ENCODE data around the gene SRM. TPM values are rescaled to one million over a fixed set of nuclear protein-coding genes. Genes with fewer than 3 reads are reported as not detected.
"Not testable (repeated sequence)": the region's sequence is repeated elsewhere in the genome, so short reads cannot be mapped to it uniquely, and the experiment has no call there.

Gene SRM
- polyA plus RNA-seq, 3 donors: 23.2 to 43.2 (median 37.6) TPM

DNA sequence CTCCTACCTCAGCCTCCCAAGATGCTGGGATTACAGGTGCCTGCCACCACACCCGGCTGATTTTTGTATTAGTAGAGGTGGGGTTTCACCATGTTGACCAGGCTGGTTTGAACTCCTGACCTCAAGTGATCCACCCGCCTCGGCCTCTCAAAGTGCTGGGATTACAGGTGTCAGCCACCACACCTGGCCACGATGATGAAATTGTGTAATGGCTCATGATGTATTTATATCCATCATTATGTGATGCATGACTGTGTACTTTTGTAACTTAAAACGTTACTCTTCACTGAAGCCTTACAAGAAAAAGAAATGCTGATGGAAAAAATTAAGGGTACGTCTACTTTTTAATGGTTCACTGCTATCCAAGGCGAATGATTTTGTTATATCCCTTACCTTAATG, 39.8 kb downstream of the SRM start:
- Histone ChIP-seq H3K79me2 (ENCODE audit: insufficient read depth, low read length) (peaks cover 45% of the 10 kb centered on the region), H3K4me1 (ENCODE audit: control insufficient read depth in 1 of 2, insufficient read depth in 2 of 2, low read length in 2 of 2) (no peaks in the 10 kb centered on the region), H3K27ac (ENCODE audit: low read depth in 1 of 2, low read length in 2 of 2) (no peak overlapping the region), H3K4me3 (replicated peaks in 1 of 3; ENCODE audit: low read depth in 2 of 3, low read length in 3 of 3) (no peak overlapping the region), H3K9me3 (replicated peaks in 1 of 2; ENCODE audit: control insufficient read depth in 1 of 2, insufficient read depth in 1 of 2, low read length in 2 of 2) (no peaks in the 10 kb centered on the region), H3K9ac (ENCODE audit: insufficient read depth, low read length, poor library complexity, severe bottlenecking) (no peak overlapping the region), H2AFZ (ENCODE audit: insufficient read depth, low read depth, low read length, poor library complexity, severe bottlenecking) (no peak overlapping the region), H3K27me3 (ENCODE audit: control insufficient read depth in 2 of 2, insufficient read depth in 2 of 2, low read length in 2 of 2) (no peaks in the 10 kb centered on the region), H3K4me2 (replicated peaks; ENCODE audit: extremely low read depth, low read length, poor library complexity, severe bottlenecking) (no peak overlapping the region), H4K20me1 (ENCODE audit: insufficient read depth, low read length) (peaks cover 92% of the 10 kb centered on the region), H3K36me3 (replicated peaks in 1 of 2; ENCODE audit: control insufficient read depth in 1 of 2, insufficient read depth in 2 of 2, low read length in 2 of 2) (peaks cover 89 to 97% of the 10 kb centered on the region in 2 donors)
- Mint-ChIP-seq H3K4me1 (no peaks in the 10 kb centered on the region), H3K27ac (peak overlapping the region in 1 of 7 donors; percentile 53), H3K27me3 (ENCODE audit: low read depth in 3 of 3) (peaks cover 0 to 5% (median 0%) of the 10 kb centered on the region in 3 donors), H3K9me3 (no peaks in the 10 kb centered on the region), H3K36me3 (peaks cover 79 to 98% of the 10 kb centered on the region in 2 donors), H3K4me3 (no peak overlapping the region)
- WGBS (ENCODE audit: insufficient coverage): 100% methylated on average over 2 of the region's 7 CpGs
- DNase-seq: no peak
- TF ChIP-seq CTCF (IDR thresholded peaks at IDR 0.05): no peak
- intact Hi-C loops (cut with micrococcal nuclease): loop anchor here in 1 of 2 donors (5.0 to 10.0 kb wide), 2 partner anchors 77 to 245 kb away; partner anchors contain the start of genes EXOSC10 and MTOR

- not testable (repeated sequence) for H3K4me1 Mint-ChIP-seq
These were observed 40.5 kb downstream of the SRM start for GRCh38 chr1:11019358-11019757.

More at GRCh38 chr1:11019358-11019757, 40.5 kb downstream of the SRM start:
- intact Hi-C loops (cut with micrococcal nuclease): loop anchor here in 1 of 2 donors (5.0 to 10.0 kb wide), 2 partner anchors 78 to 245 kb away; partner anchors contain the start of genes EXOSC10 and MTOR
- not testable (repeated sequence) for H3K4me3 Mint-ChIP-seq; H3K4me1 ChIP-seq (ENCODE audit: control insufficient read depth in 1 of 2, insufficient read depth in 2 of 2, low read length in 2 of 2); H3K27ac ChIP-seq (ENCODE audit: low read depth in 1 of 2, low read length in 2 of 2); H3K9me3 Mint-ChIP-seq; H3K9ac ChIP-seq (ENCODE audit: insufficient read depth, low read length, poor library complexity, severe bottlenecking); H2AFZ ChIP-seq (ENCODE audit: insufficient read depth, low read depth, low read length, poor library complexity, severe bottlenecking); DNase-seq; H3K4me3 ChIP-seq (replicated peaks in 1 of 3; ENCODE audit: low read depth in 2 of 3, low read length in 3 of 3); H3K27me3 Mint-ChIP-seq (ENCODE audit: low read depth in 3 of 3); H3K4me2 ChIP-seq (replicated peaks; ENCODE audit: extremely low read depth, low read length, poor library complexity, severe bottlenecking); H3K9me3 ChIP-seq (replicated peaks in 1 of 2; ENCODE audit: control insufficient read depth in 1 of 2, insufficient read depth in 1 of 2, low read length in 2 of 2); H3K27me3 ChIP-seq (ENCODE audit: control insufficient read depth in 2 of 2, insufficient read depth in 2 of 2, low read length in 2 of 2); H3K27ac Mint-ChIP-seq
- WGBS (ENCODE audit: insufficient coverage): 85% methylated on average over 2 of the region's 8 CpGs
- peaks cover 79 to 98% of the 10 kb centered on the region in 2 donors for H3K36me3 Mint-ChIP-seq
- peaks cover 51% of the 10 kb centered on the region for H3K79me2 ChIP-seq (ENCODE audit: insufficient read depth, low read length)
- peaks cover 92% of the 10 kb centered on the region for H4K20me1 ChIP-seq (ENCODE audit: insufficient read depth, low read length)
- peaks cover 89 to 97% of the 10 kb centered on the region in 2 donors for H3K36me3 ChIP-seq (replicated peaks in 1 of 2; ENCODE audit: control insufficient read depth in 1 of 2, insufficient read depth in 2 of 2, low read length in 2 of 2)

Measured in CD14-positive monocyte (primary cell).